Mesodermal cell (in vitro differentiated cells): ENCODE measurements around the gene CDC34.

Experiments used
- H3K27ac ChIP-seq: 2 replicates; pipeline ENCODE4 v1.7.0; 2013; ENCODE audit warnings: mild to moderate bottlenecking, low read depth, low read length, moderate library complexity; ENCODE audit not compliant: severe bottlenecking
- H3K36me3 ChIP-seq: 2 replicates; pipeline ENCODE4 v1.7.1; 2013; ENCODE audit warnings: mild to moderate bottlenecking, low read length, moderate library complexity; ENCODE audit not compliant: control insufficient read depth, insufficient read depth
- H3K4me1 ChIP-seq: one replicate; pipeline ENCODE4 v1.7.1; 2013; ENCODE audit warnings: mild to moderate bottlenecking, low read length; ENCODE audit not compliant: insufficient read depth, control insufficient read depth, poor library complexity, severe bottlenecking
- H3K4me3 ChIP-seq: 2 replicates; pipeline ENCODE4 v1.7.0; 2013; ENCODE audit warnings: low read length, control low read depth, mild to moderate bottlenecking; ENCODE audit not compliant: insufficient read depth, poor library complexity, severe bottlenecking; ENCODE audit errors: extremely low read depth
- H3K9me3 ChIP-seq: 2 replicates; pipeline ENCODE4 v1.7.1; 2013; ENCODE audit warnings: mild to moderate bottlenecking, low read length, moderate library complexity; ENCODE audit not compliant: control insufficient read depth
- WGBS, 2 experiments: methylation state at CpG; one replicate each; pipeline ENCODE4 v1.1.5; 2013; ENCODE audit warnings: missing lambda C conversion rate in 2 of 2; ENCODE audit not compliant: insufficient coverage in 2 of 2; 5-methylcytosine and 5-hydroxymethylcytosine counted together

Gene CDC34

DNA sequence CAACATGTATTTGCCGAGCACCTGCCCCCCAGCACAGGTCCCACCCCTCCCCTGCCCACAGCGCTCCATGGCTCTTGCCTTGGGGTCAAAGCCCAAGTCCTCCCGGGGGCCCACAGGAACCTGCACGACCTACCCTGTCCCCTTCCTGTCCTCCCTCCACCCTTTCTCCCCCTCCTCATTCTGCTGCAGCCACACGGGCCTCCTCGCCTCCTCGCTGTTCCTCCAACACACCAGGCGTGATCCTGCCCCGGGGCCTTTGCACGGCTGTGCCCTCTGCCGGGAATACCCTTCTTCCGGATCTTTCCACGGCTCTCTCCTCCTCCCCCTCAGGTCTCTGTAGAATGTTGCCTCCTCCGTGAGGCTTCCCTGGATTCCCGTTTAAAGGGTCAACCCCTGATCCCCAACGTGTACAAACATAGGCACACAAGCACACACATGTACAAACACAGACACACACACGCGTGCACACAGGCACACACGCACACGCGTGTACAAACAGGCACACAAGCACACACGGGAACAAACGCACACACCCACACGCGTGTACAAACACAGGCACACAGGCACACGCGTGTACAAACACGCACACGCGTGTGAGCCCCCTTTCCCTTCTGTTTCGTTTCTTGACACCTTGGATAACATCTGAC is 32.5 kb upstream of the CDC34 start:
- 80% methylated on average over 30 of the region's 31 CpGs for WGBS, 2 experiments

DNA sequence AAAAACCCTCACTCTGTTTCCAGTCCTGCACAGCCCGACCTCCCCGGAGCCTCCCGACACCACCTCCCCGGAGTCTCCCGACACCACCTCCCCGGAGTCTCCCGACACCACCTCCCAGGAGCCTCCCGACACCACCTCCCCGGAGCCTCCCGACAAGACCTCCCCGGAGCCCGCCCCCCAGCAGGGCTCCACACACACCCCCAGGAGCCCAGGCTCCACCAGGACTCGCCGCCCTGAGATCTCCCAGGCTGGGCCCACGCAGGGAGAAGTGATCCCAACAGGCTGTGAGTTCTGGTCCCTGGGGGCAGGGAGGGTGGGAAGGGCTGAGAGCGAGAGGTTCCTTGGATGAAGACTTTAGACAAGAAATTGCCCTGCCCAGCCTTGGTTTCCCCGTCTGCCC is 29.9 kb upstream of the CDC34 start:
- Histone ChIP-seq H3K4me1 (no peaks in the 10 kb centered on the region), H3K4me3 (no peak overlapping the region), H3K27ac (no peak overlapping the region), H3K9me3 (no peaks in the 10 kb centered on the region), H3K36me3 (no peaks in the 10 kb centered on the region)
- 82 to 91% methylated on average over 2 to 9 of the region's 17 CpGs for WGBS, 2 experiments

More for the DNA sequence above, 32.5 kb upstream of the CDC34 start:
- Histone ChIP-seq H3K4me3 (no peak overlapping the region), H3K4me1 (no peaks in the 10 kb centered on the region), H3K36me3 (no peaks in the 10 kb centered on the region), H3K9me3 (no peaks in the 10 kb centered on the region), H3K27ac (no peak overlapping the region)

DNA sequence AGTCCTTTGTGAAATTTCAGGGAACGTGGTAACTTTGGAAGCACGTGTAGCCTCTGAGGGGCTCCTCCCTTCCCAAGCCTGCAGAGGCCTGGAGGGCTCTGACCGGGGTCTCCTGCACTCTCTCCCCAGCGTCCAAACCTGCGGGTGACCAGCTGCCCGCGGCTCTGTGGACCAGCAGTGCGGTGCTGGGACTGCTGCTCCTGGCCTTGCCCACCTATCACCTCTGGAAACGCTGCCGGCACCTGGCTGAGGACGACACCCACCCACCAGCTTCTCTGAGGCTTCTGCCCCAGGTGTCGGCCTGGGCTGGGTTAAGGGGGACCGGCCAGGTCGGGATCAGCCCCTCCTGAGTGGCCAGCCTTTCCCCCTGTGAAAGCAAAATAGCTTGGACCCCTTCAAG is 26.9 kb upstream of the CDC34 start:
- WGBS, 2 experiments: 89 to 94% methylated on average over 14 of the region's 14 CpGs
- H3K36me3 ChIP-seq: peaks cover 8% of the 10 kb centered on the region
- H3K4me3 ChIP-seq: no peak overlapping the region
- H3K9me3 ChIP-seq: no peaks in the 10 kb centered on the region
- H3K27ac ChIP-seq: no peak overlapping the region
- H3K4me1 ChIP-seq: peaks cover 6% of the 10 kb centered on the region

DNA sequence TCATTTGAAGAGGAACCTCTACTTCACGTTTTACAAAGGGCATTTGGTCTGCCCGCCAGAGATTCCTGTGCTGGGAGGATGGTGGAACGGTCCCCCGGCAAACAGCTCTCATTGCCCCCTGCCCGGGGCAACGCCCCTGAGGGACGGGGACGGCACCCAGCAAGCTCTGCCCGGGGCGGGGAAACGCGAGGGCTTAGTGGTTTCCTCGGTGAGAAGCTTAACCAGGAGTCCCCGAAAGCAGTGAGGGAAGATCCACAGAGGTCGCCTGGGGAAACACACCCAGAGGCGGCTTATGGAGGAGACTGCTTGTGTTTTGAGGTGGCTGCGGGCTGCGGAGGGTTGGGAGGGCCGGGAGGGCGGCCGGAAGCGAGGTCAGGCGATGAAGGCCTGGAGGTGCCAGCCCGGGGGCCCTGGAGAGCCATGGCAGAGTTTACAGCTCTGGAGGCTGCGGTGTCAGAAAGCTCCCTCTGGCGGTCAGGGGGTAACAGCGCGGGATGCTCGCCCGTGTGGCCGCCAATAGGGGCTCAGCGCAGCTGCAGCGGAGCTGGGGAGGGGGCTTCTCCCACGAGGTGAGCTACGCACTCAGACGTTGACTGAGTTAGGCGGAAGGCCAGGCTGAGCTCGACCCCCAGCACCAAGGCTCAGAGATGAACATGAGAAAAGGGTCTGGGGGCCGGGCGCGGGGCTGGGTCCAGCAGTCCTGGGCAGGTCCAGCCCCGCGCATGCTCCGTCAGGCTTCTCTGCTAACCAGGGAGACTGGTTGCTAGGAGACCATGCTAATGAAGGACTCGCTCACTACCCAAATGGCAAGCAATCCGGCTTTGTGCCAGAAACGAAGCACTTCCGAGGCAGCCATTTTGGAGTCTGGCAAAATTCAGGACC is 24.9 kb upstream of the CDC34 start:
- Histone ChIP-seq H3K9me3 (no peaks in the 10 kb centered on the region), H3K36me3 (peaks cover 11% of the 10 kb centered on the region), H3K27ac (peak overlapping the region; percentile 98), H3K4me1 (peaks cover 15% of the 10 kb centered on the region), H3K4me3 (peak overlapping the region; percentile 98)
- WGBS, 2 experiments: 11 to 12% methylated on average over 41 to 46 of the region's 48 CpGs

DNA sequence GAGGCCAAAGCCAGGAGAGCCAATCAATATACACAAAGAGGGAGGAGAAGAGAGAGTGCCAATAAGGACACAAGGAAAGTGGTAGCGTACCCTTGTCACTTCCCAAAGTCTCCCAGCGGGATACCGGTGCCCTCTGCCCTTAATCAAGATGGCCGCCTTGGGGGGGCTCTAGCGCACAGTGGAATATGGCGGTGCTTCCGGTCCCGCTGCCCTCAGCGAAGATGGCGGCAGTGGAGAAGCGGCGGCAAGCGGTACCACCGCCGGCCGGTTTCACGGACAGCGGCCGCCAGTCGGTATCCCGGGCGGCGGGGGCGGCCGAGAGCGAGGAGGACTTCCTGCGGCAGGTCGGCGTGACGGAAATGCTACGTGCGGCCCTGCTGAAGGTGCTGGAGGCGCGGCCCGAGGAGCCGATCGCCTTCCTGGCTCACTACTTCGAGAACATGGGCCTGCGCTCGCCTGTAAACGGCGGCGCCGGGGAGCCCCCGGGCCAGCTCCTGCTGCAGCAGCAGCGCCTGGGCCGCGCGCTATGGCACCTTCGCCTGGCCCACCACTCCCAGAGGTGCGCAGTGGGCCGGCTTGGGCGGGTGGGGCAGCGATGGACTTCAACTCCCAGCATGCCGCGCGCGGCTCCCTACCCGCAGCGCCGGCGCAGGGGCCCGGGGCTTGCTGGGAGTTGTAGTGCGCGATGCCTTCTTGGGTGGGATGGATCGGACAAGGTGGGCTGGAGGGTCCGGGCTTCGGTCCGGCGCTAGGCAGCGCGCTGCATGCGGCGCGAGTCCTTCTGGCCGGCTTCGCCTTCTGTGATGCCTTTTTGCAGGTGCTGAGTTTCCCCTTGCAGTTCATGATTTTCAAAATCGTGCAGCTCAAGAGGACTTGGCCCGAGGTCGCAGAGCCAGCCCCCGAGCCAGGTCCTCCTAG is 24.0 kb upstream of the CDC34 start, which contains the start of gene TPGS1:
Gene TPGS1 (plus strand): TSS at position 212 of the 918 bp plus-strand sequence. CDS start 10 bp downstream, at position 222.
- Histone ChIP-seq H3K9me3 (no peaks in the 10 kb centered on the region), H3K27ac (peak within 1 kb of the TSS; percentile 98), H3K36me3 (peaks cover 11% of the 10 kb centered on the region), H3K4me1 (peaks cover 15% of the 10 kb centered on the region), H3K4me3 (peak within 1 kb of the TSS; percentile 98)
- WGBS, 2 experiments: 1% methylated on average over 71 to 78 of the region's 81 CpGs

DNA sequence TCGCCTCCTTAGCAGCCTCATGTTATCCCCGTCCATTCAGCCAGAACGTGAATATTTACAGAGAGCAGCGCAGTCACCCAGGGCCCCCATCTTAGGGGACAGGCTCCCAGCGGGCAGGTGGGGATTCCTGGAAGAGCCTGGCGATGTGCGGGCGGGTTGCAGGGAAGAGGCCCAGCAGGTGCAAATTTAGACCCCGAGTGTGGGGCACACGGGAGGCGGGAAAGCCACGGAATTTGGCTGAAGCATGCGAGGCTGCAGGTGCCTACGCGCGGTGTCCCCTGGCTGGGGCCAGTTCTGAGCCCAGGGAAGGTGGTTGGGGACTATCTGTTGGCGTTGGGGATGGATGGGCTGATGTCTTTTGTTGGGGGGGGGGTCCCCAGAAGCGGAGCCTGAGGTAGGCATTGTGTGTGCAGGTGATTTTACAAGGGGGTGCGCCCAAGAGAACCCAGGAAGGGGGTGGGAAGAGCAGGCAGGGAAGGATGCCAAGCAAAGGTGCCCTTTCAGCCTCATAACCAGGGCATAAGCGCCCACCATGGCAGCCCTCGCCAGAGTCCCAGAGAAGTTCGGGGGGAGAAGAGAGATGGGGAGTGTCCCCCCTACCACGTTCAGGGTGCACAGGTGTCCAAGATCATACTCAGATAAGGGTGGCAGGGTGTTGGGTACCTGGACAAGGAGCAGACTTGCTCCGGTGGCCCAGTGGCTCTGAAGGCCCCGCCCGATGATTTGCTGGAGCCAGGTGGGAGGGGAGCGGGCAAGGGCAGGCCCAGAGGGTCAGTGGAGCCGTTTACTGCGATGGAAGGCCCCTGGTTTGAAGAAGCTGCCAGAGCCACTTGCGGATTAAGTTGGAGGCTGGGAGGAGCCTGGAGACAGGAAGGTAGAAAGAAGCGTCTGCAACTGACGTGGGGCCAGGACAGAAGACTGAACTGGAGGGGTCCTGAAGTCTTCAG is 23.1 kb upstream of the CDC34 start:
- Histone ChIP-seq H3K27ac (no peak overlapping the region), H3K9me3 (no peaks in the 10 kb centered on the region), H3K36me3 (peaks cover 11% of the 10 kb centered on the region), H3K4me1 (peaks cover 15% of the 10 kb centered on the region), H3K4me3 (peak overlapping the region; percentile 98)
- 73 to 75% methylated on average over 26 to 29 of the region's 32 CpGs for WGBS, 2 experiments

DNA sequence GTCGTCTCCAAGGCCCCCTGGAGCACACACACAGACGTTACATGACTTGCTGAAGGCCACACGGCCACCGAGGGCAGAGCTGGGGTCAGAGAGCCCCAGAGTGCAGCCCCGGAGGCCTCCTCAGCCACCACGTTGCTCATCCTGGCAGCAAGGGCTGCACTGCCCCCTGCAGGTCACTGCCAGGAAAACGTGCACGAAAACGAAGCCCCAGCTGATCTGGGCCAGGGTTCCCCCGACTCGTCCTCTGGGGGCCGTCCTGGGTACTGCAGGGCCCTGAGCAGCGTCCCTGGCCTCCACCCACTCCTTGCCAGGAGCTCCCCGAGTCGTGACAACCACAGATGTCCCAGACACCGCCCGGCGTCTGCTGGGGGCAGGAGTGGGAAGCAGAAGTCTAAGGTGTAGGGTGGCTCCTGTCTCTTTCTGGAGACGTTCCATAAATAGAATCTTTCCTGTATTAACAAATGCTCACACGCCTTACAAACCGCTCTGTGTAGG is 20.9 kb upstream of the CDC34 start:
- H3K4me1 ChIP-seq: peaks cover 15% of the 10 kb centered on the region
- H3K9me3 ChIP-seq: no peaks in the 10 kb centered on the region
- WGBS, 2 experiments: 14 to 22% methylated on average over 7 to 13 of the region's 21 CpGs
- peak overlapping the region; percentile 87 for H3K27ac ChIP-seq
- H3K36me3 ChIP-seq: peaks cover 20% of the 10 kb centered on the region
- H3K4me3 ChIP-seq: peak overlapping the region; percentile 14

DNA sequence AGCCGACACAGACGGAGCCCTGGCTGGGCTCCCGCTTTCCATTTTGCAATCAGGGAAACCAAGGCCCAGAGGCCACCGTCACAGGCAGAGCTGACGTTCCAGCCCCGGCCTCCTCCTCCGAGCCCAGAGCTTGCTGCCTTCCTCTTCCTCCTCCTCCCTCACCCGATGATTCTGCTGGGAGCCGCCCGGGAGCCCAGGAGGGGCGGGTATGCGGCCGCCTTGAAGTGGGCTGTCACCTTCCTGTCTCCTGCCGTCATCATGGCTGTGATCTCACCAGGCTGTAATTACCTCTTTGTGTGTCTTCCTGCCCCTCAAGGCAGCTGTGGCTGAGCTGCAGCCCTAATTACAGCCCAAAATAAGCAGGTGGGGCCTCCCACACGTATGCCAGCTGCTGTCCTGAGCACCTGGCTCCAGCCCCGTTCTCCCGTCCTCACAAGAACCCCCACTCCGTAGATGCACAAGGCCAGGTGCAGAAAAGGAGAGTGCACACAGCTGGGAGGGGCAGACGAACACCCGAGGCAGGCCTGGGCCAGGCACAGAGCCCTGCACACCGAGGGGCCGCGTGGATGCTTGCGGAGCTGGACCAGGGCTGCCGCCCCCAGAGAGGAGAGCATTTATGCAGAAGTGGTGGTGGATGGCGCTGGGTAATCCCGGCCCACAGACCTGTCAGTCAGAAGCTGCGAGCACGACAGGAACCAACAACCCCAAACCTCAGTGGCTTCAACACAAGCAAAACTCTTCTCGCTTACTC is 20.3 kb upstream of the CDC34 start:
- Histone ChIP-seq H3K4me3 (peak overlapping the region; percentile 14), H3K36me3 (peaks cover 20% of the 10 kb centered on the region), H3K9me3 (no peaks in the 10 kb centered on the region), H3K27ac (peak overlapping the region; percentile 87), H3K4me1 (peaks cover 15% of the 10 kb centered on the region)
- 13 to 16% methylated on average over 14 to 25 of the region's 30 CpGs for WGBS, 2 experiments
